Loucy (cell line): Measurements from ENCODE around the gene IVNS1ABP.

Source experiments
- H2AFZ ChIP-seq: fragments of 200-600 bp; sonication (generic); 2 replicates; pipeline ENCODE4 v1.6.0; 2016; ENCODE audit warnings: antibody characterized with exemption, mild to moderate bottlenecking, low read length, moderate library complexity
- H3F3A ChIP-seq: fragments of 200-600 bp; 2 replicates; pipeline ENCODE4 v1.6.0; 2016; ENCODE audit warnings: antibody characterized with exemption, low read depth, mild to moderate bottlenecking
- H3K27me3 ChIP-seq: fragments of 200-600 bp; sonication (generic); 2 replicates; pipeline ENCODE4 v1.6.1; 2014; ENCODE audit warnings: low read length, mild to moderate bottlenecking; ENCODE audit not compliant: insufficient read depth, poor library complexity, severe bottlenecking
- H3K36me3 ChIP-seq: fragments of 200-600 bp; sonication (generic); 2 replicates; pipeline ENCODE4 v1.6.1; 2016; ENCODE audit warnings: low read length; ENCODE audit not compliant: insufficient read depth
- H3K4me1 ChIP-seq: fragments of 200-600 bp; sonication (generic); 2 replicates; pipeline ENCODE4 v1.5.1; 2014; ENCODE audit warnings: low read length, mild to moderate bottlenecking; ENCODE audit not compliant: insufficient read depth, poor library complexity, severe bottlenecking
- H3K4me2 ChIP-seq: fragments of 200-600 bp; sonication (generic); 2 replicates; pipeline ENCODE4 v1.6.0; 2014; ENCODE audit warnings: antibody characterized with exemption, low read length, low read depth, mild to moderate bottlenecking; ENCODE audit not compliant: poor library complexity, severe bottlenecking
- H3K4me3 ChIP-seq: fragments of 200-600 bp; sonication (generic); 2 replicates; pipeline ENCODE4 v1.5.1; 2014; ENCODE audit warnings: low read length, mild to moderate bottlenecking, mixed read lengths; ENCODE audit not compliant: poor library complexity, severe bottlenecking
- H3K79me2 ChIP-seq: fragments of 200-600 bp; sonication (generic); 2 replicates; pipeline ENCODE4 v1.6.1; 2014; ENCODE audit warnings: low read length; ENCODE audit not compliant: insufficient read depth
- H3K9ac ChIP-seq: fragments of 200-600 bp; sonication (generic); 2 replicates; pipeline ENCODE4 v1.6.0; 2014; ENCODE audit warnings: mild to moderate bottlenecking, low read depth, low read length, moderate library complexity; ENCODE audit not compliant: poor library complexity, severe bottlenecking
- H3K9me2 ChIP-seq: fragments of 200-600 bp; sonication (generic); replicated peaks from 2 replicates; pipeline ENCODE4 v1.6.1; 2016; ENCODE audit warnings: low read depth, low read length, mixed read lengths
- H3K9me3 ChIP-seq: fragments of 200-600 bp; sonication (generic); 2 replicates; pipeline ENCODE4 v1.6.1; 2014; ENCODE audit warnings: mild to moderate bottlenecking, antibody characterized with exemption, low read length, low read depth; ENCODE audit not compliant: insufficient read depth
- H4K20me1 ChIP-seq: fragments of 200-600 bp; sonication (generic); 2 replicates; pipeline ENCODE4 v1.6.0; 2014; ENCODE audit warnings: antibody characterized with exemption, low read length, mild to moderate bottlenecking; ENCODE audit not compliant: insufficient read depth, poor library complexity, severe bottlenecking
- EZH2phosphoT487 ChIP-seq: fragments of 200-600 bp; IDR thresholded peaks from 2 replicates; pipeline ENCODE4 v1.6.1; 2018; ENCODE audit warnings: antibody characterized with exemption, mild to moderate bottlenecking, moderate library complexity, borderline replicate concordance
- TF ChIP-seq, protein P1 (sequence below): fragments of 200-600 bp; sonication (generic); conservative IDR thresholded peaks from 2 replicates; pipeline ENCODE4 v1.5.1; 2014; ENCODE audit warnings: mild to moderate bottlenecking, antibody characterized with exemption, low read length

IVNS1ABP gene

GRCh38 chr1:185311589-185312225 is 5.3 kb downstream of the IVNS1ABP start:
- Histone ChIP-seq H3K4me3 (peak overlapping the region; percentile 99), H3K36me3 (peaks cover 49% of the 10 kb centered on the region), H4K20me1 (peaks cover 95% of the 10 kb centered on the region), H3K27me3 (peaks cover 5% of the 10 kb centered on the region), H3F3A (no peaks in the 10 kb centered on the region), H3K4me2 (peak overlapping the region; percentile 98), H2AFZ (no peak overlapping the region), H3K79me2 (peaks cover 95% of the 10 kb centered on the region), H3K9me3 (no peaks in the 10 kb centered on the region), H3K9ac (peak overlapping the region; percentile 98), H3K4me1 (peaks cover 64% of the 10 kb centered on the region), H3K9me2 (no peaks in the 10 kb centered on the region)
- TF ChIP-seq EZH2phosphoT487, result no peak
- TF ChIP-seq, protein P1, sequence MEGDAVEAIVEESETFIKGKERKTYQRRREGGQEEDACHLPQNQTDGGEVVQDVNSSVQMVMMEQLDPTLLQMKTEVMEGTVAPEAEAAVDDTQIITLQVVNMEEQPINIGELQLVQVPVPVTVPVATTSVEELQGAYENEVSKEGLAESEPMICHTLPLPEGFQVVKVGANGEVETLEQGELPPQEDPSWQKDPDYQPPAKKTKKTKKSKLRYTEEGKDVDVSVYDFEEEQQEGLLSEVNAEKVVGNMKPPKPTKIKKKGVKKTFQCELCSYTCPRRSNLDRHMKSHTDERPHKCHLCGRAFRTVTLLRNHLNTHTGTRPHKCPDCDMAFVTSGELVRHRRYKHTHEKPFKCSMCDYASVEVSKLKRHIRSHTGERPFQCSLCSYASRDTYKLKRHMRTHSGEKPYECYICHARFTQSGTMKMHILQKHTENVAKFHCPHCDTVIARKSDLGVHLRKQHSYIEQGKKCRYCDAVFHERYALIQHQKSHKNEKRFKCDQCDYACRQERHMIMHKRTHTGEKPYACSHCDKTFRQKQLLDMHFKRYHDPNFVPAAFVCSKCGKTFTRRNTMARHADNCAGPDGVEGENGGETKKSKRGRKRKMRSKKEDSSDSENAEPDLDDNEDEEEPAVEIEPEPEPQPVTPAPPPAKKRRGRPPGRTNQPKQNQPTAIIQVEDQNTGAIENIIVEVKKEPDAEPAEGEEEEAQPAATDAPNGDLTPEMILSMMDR, result no peak

DNA sequence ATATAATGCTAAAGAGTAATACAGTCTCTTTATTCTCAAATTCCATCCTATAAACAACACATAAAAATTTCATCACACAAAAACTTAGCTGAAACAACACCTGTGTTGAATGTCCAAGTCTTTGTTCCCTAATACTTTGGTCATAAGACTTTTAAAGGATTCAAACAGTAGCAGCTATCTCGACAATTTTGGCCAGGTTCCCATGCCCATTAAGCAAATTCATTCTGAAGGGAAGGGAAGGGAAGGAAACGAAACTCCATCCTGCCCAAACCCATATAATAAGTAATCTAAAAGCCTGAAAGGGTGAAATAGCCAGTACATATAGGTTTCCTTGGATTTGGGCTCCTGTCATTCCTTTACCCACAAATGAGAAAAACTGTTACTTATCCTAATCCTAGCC is 7.5 kb downstream of the IVNS1ABP start:
- H3K9me3 ChIP-seq, result no peaks in the 10 kb centered on the region
- peak overlapping the region; percentile 98 for H3K4me2 ChIP-seq
- no peak overlapping the region for H2AFZ ChIP-seq
- peaks cover 78% of the 10 kb centered on the region for H4K20me1 ChIP-seq
- H3K36me3 ChIP-seq, result peaks cover 70% of the 10 kb centered on the region
- H3K4me1 ChIP-seq, result peaks cover 53% of the 10 kb centered on the region
- no peaks in the 10 kb centered on the region for H3F3A ChIP-seq
- no peak for TF ChIP-seq EZH2phosphoT487
- TF ChIP-seq, protein P1, result no peak
- H3K27me3 ChIP-seq, result no peaks in the 10 kb centered on the region
- H3K9me2 ChIP-seq, result no peaks in the 10 kb centered on the region
- peak overlapping the region; percentile 40 for H3K4me3 ChIP-seq
- H3K79me2 ChIP-seq, result peaks cover 75% of the 10 kb centered on the region
- no peak overlapping the region for H3K9ac ChIP-seq

DNA sequence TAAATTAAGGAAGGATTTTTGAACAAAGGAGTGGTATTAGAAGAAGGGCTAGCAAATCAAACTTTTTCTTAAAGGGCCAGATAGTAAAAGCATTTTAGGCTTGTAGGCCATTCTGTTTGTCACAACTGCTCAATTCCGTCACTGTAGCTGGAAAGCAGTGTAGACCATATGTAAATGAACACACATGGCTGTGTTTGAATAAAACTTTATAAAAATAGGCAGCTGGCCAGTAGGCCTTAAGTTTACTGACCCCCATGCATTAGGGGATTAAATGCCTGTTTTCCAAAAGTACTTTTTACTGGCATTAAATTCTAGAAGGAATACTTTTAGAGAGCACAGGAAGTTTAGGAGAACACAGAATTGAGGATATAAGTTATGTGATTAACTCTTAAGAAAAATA is 8.9 kb downstream of the IVNS1ABP start:
- peaks cover 84% of the 10 kb centered on the region for H3K36me3 ChIP-seq
- peak overlapping the region; percentile 98 for H3K4me2 ChIP-seq
- no peaks in the 10 kb centered on the region for H3F3A ChIP-seq
- H3K4me3 ChIP-seq, result peak overlapping the region; percentile 14
- H3K79me2 ChIP-seq, result peaks cover 60% of the 10 kb centered on the region
- H3K27me3 ChIP-seq, result no peaks in the 10 kb centered on the region
- TF ChIP-seq, protein P1, result no peak
- no peak for TF ChIP-seq EZH2phosphoT487
- no peaks in the 10 kb centered on the region for H3K9me2 ChIP-seq
- H4K20me1 ChIP-seq, result peaks cover 64% of the 10 kb centered on the region
- H2AFZ ChIP-seq, result no peak overlapping the region
- H3K9me3 ChIP-seq, result no peaks in the 10 kb centered on the region
- peaks cover 40% of the 10 kb centered on the region for H3K4me1 ChIP-seq
- no peak overlapping the region for H3K9ac ChIP-seq
